GM12874 (cell line): Measurements from ENCODE around the gene ROR1.

Experiments used
- TF ChIP-seq, protein P1 (sequence below): IDR thresholded peaks from 2 replicates; pipeline ENCODE4 v1.5.1; 2011; ENCODE audit warnings: low read depth, mild to moderate bottlenecking, control low read depth, low read length, moderate library complexity; ENCODE audit not compliant: insufficient read depth

Gene ROR1

DNA sequence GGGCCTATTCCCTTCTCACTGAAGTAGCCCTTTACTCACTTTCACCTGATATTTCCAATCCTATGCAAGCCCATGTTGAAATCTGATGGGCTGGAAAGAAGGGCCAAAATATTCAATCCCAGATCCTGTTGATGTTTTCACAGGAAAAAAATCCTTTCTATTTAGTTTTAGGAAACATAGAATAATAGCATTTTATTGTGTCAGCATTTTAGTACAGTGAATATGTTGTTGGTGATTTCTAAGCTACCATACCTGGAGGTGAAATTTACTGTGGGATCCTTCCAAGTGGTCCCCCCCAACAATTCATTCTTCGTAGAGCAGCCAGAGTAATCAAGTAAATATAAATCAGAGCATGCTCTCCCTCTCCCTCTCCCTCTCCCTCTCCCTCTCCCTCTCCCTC, 426.2 kb downstream of the ROR1 start:
- TF ChIP-seq, protein P1, sequence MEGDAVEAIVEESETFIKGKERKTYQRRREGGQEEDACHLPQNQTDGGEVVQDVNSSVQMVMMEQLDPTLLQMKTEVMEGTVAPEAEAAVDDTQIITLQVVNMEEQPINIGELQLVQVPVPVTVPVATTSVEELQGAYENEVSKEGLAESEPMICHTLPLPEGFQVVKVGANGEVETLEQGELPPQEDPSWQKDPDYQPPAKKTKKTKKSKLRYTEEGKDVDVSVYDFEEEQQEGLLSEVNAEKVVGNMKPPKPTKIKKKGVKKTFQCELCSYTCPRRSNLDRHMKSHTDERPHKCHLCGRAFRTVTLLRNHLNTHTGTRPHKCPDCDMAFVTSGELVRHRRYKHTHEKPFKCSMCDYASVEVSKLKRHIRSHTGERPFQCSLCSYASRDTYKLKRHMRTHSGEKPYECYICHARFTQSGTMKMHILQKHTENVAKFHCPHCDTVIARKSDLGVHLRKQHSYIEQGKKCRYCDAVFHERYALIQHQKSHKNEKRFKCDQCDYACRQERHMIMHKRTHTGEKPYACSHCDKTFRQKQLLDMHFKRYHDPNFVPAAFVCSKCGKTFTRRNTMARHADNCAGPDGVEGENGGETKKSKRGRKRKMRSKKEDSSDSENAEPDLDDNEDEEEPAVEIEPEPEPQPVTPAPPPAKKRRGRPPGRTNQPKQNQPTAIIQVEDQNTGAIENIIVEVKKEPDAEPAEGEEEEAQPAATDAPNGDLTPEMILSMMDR: no peak

DNA sequence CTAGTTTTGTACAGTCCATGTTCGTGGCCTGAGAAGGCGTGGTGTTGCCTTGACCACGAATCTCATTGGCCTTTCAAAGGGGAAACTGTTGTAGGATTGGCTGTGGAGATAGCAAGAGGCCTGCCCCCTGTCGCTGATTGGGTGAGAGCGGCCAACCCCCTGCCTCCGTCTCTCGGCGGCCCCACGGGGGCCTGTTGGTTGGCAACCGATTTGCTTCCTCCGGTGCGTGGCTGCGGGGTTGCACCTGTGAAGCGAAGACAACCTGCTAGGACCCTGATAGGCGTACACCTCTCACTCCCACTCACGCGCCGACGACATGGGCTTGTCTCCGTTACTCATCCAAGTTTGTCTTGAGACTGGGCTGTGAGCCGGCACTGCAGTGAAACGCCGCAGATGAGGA, 429.6 kb downstream of the ROR1 start, which contains the start of gene UBE2U:
Gene UBE2U, plus strand, starts transcription at position 204 of the 400 bp plus-strand sequence. CDS start 428 bp downstream, outside the sequence.
- TF ChIP-seq, protein P1: no peak

DNA sequence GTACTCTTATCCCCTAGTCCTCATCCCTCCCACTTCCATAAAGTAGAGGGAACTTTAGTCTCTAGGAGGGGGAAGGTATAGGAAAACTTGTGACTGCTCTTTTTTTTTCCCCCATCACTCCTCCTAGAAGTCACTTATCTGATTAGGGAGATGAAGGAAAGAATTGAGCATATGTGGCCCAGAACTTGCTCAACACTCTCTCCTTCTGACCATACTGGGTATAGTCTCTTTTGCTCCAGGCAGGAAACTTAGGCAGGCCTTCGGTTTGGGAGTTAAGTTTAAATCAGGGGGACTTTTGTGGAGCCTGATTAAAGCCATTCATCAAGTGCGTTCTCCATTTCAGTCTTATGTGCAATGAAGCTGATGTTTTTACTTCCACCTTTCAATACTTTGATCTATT, 435.4 kb downstream of the ROR1 start:
- TF ChIP-seq, protein P1: no peak

DNA sequence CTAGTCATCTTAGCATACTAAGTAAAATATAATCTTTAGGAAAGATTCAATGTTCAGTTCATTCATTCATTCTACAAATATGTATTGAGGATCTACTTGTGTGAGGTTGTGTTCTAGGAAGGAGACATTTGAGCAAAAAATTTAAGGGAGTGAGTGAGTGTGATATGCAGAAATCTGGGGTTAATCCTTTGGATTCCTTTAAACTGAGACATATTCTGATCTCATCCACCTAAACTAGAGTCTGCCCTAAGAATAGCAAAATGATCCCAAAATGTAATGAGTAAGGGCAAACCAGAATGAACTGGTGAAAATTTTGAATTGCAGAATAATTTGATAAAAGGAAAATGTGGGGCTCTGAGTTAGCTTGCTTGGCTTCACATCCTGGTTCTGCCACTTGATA, 438.2 kb downstream of the ROR1 start:
- TF ChIP-seq, protein P1: no peak

DNA sequence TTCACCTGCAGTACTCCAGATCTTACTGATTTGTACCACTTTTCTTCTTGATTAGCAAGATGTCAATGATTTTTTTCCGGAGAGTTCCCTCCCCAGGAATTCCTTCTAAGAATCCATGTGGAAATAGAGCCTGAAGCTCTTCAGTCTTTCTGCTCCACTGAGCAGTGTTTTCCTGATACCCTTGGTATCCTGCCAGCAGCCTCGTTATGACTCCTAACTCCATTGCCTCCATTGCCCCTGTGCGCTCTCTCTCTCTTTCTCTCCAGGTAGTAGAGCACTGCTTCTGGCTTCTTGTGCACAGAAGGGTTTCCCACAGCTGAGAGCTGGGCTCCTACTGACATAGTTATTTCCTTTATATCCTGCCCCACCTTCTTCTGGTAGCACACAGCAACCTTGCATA, 441.8 kb downstream of the ROR1 start:
- TF ChIP-seq, protein P1: no peak

DNA sequence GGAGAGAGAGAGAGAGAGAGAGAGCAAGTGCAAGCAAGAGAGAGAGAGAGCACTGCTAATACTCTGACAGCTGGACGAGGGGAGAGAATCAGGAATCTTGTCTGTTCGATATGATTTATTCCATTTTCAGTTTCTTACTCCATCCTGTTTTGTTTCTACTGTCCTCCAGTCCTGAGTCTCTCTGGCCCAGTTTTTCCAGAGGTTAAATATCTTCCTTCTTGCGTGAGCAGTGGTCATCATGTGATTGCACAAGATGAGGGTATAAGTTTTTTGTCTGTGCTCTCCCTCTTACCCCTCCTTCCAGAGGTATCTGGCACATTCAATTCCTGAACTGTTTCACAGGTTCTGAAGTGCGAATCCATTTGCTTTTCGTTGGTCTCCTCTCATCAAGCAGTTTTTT, 446.4 kb downstream of the ROR1 start:
- TF ChIP-seq, protein P1: no peak

DNA sequence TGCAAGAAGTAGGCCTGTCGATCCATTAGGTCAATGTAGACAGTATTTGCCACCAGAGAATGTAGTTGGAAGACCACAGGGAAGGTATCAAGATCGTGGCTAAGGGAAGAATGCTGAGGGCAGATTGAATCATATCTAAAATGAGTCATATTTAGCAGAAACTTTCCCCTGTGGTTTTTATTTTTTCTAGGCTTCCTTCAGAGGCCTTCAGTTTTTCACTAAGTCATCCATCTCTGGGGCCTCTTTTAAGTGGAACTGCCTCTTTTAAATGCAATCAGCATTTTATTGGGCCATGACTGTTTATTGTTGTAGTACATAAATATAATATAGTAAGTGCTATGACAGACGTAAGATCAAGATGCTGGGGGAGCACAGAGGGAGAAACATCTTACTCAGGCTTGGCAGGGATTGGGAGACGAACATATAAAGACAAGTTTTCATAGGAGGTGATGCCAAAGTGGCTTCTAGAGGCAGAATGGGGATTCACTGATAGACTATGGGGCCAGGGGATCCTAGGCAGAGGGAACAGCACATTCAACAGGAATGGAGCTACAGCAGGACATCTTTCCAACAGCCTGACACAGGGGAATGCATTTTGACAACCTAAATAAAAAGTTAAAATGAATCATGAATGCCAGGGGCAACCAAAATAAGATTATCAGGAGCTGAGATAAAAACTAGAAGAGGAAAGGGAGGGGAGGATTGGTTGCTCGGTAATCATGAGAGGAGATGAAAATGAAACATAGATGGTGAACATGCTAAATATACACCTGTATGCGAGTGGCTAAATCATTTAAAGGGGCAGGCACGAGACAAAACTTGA, 449.7 kb downstream of the ROR1 start:
- TF ChIP-seq, protein P1: no peak
